A549 (cell line): ENCODE results near the gene CREG2. TPM values are rescaled to one million over a fixed set of nuclear protein-coding genes. Genes with fewer than 3 reads are reported as not detected.

Source experiments
- ATAC-seq, 2 experiments: fragments of 200-7000 bp in 1 of 2; fragments of >200 bp in 1 of 2; cut with Nextera tagmentation in 1 of 2; cut with Tn5 transposase in 1 of 2; 3 replicates each; pipeline versions ENCODE4 v1.8.0 to v1.9.1; 2018 to 2020; ENCODE audit warnings: mild to moderate bottlenecking in 1 of 2, moderate library complexity in 1 of 2
- CTCF ChIA-PET: fragments of 300-600 bp; sonication (Branson Sonifier 250); formaldehyde crosslinking; extraction: SDS; loops from one replicate; lab custom pipeline; 2021; ENCODE audit warnings: antibody characterized with exemption, inconsistent platforms; lab: Yijun Ruan, JAX
- POLR2A ChIA-PET: fragments of 350-600 bp; formaldehyde crosslinking; extraction: SDS; loops from one replicate; lab custom pipeline; 2021; ENCODE audit warnings: antibody characterized with exemption, inconsistent platforms; lab: Yijun Ruan, JAX
- DNase-seq, 2 experiments: peaks; one replicate each; pipeline versions ENCODE4 v3.0.0 to v3.0.0-alpha.2; 2011 to 2016; ENCODE audit warnings: low read depth in 1 of 2, low spot score in 1 of 2
- FAIRE-seq: peaks from 2 replicates; lab custom pipeline; 2011; peaks lifted over from hg19 to GRCh38; lab: Jason Lieb, UNC
- H3K27ac ChIP-seq, 2 experiments: fragments of >200 bp; sonication (Bioruptor Twin); formaldehyde crosslinking; 3 replicates each; pipeline ENCODE4 v1.5.1; 2016 to 2017
- H3K4me1 ChIP-seq: fragments of >200 bp; sonication (Bioruptor Twin); formaldehyde crosslinking; 3 replicates; pipeline ENCODE4 v1.6.1; 2016
- H3K4me2 ChIP-seq: fragments of >200 bp; sonication (Bioruptor Twin); formaldehyde crosslinking; 3 replicates; pipeline ENCODE4 v1.6.1; 2016
- H3K4me3 ChIP-seq: fragments of >200 bp; sonication (Bioruptor Twin); formaldehyde crosslinking; 3 replicates; pipeline ENCODE4 v1.5.1; 2016
- H3K9me3 ChIP-seq: fragments of >200 bp; sonication (Bioruptor Twin); formaldehyde crosslinking; 3 replicates; pipeline ENCODE4 v1.6.1; 2016
- CBX8 ChIP-seq: fragments of 200-600 bp; sonication (generic); IDR thresholded peaks from 2 replicates; pipeline ENCODE4 v1.6.1; 2016
- CHD2 ChIP-seq: fragments of 150-350 bp; IDR thresholded peaks from 2 replicates; pipeline ENCODE4 v1.6.1; 2014; ENCODE audit warnings: low read length; ENCODE audit not compliant: partially characterized antibody
- CHD4 ChIP-seq: fragments of 200-600 bp; sonication (generic); IDR thresholded peaks from 2 replicates; pipeline ENCODE4 v1.6.1; 2016; ENCODE audit warnings: antibody characterized with exemption, mild to moderate bottlenecking, borderline replicate concordance
- EHF ChIP-seq: fragments of 250-450 bp; sonication (Bioruptor Pico); IDR thresholded peaks from 2 replicates; pipeline ENCODE4 v1.5.0; 2020; ENCODE audit warnings: mild to moderate bottlenecking
- EHMT2 ChIP-seq: fragments of 200-600 bp; sonication (generic); IDR thresholded peaks from 2 replicates; pipeline ENCODE4 v1.6.1; 2016; ENCODE audit warnings: antibody characterized with exemption, low read depth, mild to moderate bottlenecking, moderate library complexity
- EP300 ChIP-seq, 2 experiments: fragments of >200 bp; sonication (Bioruptor Twin); formaldehyde crosslinking; IDR thresholded peaks; 2 replicates in 1 of 2; 3 replicates in 1 of 2; pipeline ENCODE4 v1.6.1; 2016 to 2017
- ESRRA ChIP-seq: fragments of 150-350 bp; IDR thresholded peaks from 2 replicates; pipeline ENCODE4 v1.6.1; 2014; ENCODE audit warnings: mild to moderate bottlenecking, low read length, borderline replicate concordance
- FOSB ChIP-seq: fragments of 250-450 bp; sonication (Bioruptor Pico); IDR thresholded peaks from 2 replicates; pipeline ENCODE4 v1.5.0; 2020; ENCODE audit warnings: mild to moderate bottlenecking, moderate library complexity
- GATA3 ChIP-seq: IDR thresholded peaks from 2 replicates; pipeline ENCODE4 v1.6.1; 2012; ENCODE audit warnings: borderline replicate concordance
- HDAC2 ChIP-seq: fragments of 200-600 bp; sonication (generic); IDR thresholded peaks from 2 replicates; pipeline ENCODE4 v1.6.1; 2016
- HEYL ChIP-seq: fragments of 250-450 bp; sonication (Bioruptor Pico); IDR thresholded peaks from 2 replicates; pipeline ENCODE4 v1.8.0; 2021; ENCODE audit warnings: mild to moderate bottlenecking, moderate library complexity
- HOXA7 ChIP-seq: fragments of 250-450 bp; sonication (Bioruptor Pico); IDR thresholded peaks from 2 replicates; pipeline ENCODE4 v1.5.0; 2020; ENCODE audit warnings: mild to moderate bottlenecking, moderate library complexity
- HOXB13 ChIP-seq: fragments of 250-450 bp; sonication (Bioruptor Pico); IDR thresholded peaks from 2 replicates; pipeline ENCODE4 v1.5.0; 2020; ENCODE audit warnings: low read depth, mild to moderate bottlenecking, moderate library complexity
- HOXB5 ChIP-seq: fragments of 250-450 bp; sonication (Bioruptor Pico); IDR thresholded peaks from 2 replicates; pipeline ENCODE4 v1.5.0; 2020; ENCODE audit warnings: mild to moderate bottlenecking, moderate library complexity
- JUNB ChIP-seq: fragments of >200 bp; sonication (Bioruptor Twin); formaldehyde crosslinking; IDR thresholded peaks from 2 replicates; pipeline ENCODE4 v1.6.1; 2016
- KDM5A ChIP-seq: fragments of 200-600 bp; sonication (generic); IDR thresholded peaks from 2 replicates; pipeline ENCODE4 v1.6.1; 2016; ENCODE audit warnings: antibody characterized with exemption, mild to moderate bottlenecking
- MAFK ChIP-seq: fragments of 450-650 bp; IDR thresholded peaks from 2 replicates; pipeline ENCODE4 v1.6.1; 2014; ENCODE audit not compliant: partially characterized antibody
- MAZ ChIP-seq: fragments of 150-350 bp; IDR thresholded peaks from 2 replicates; pipeline ENCODE4 v1.6.1; 2014; ENCODE audit warnings: antibody characterized with exemption, low read depth, low read length, borderline replicate concordance
- NPAS2 ChIP-seq: fragments of 250-450 bp; sonication (Bioruptor Pico); IDR thresholded peaks from 2 replicates; pipeline ENCODE4 v1.8.0; 2022; ENCODE audit warnings: mild to moderate bottlenecking, moderate library complexity, borderline replicate concordance
- NR3C1 ChIP-seq: fragments of >200 bp; sonication (Bioruptor Twin); formaldehyde crosslinking; IDR thresholded peaks from 3 replicates; pipeline ENCODE4 v1.6.1; 2017
- PHF8 ChIP-seq: fragments of 200-600 bp; sonication (generic); IDR thresholded peaks from 2 replicates; pipeline ENCODE4 v1.6.1; 2016; ENCODE audit warnings: low read depth, mild to moderate bottlenecking, antibody characterized with exemption, moderate library complexity, borderline replicate concordance
- RARB ChIP-seq: fragments of 250-450 bp; sonication (Bioruptor Pico); IDR thresholded peaks from 2 replicates; pipeline ENCODE4 v1.8.0; 2021; ENCODE audit warnings: mild to moderate bottlenecking, moderate library complexity
- RCOR1 ChIP-seq: fragments of 150-350 bp; IDR thresholded peaks from 2 replicates; pipeline ENCODE4 v1.6.1; 2014; ENCODE audit warnings: antibody characterized with exemption, low read length, low read depth
- SREBF2 ChIP-seq: fragments of 450-650 bp; IDR thresholded peaks from 2 replicates; pipeline ENCODE4 v1.6.1; 2014; ENCODE audit warnings: mild to moderate bottlenecking, moderate library complexity
- ZNF302 ChIP-seq: fragments of 250-450 bp; sonication (Bioruptor Pico); IDR thresholded peaks from 2 replicates; pipeline ENCODE4 v1.9.0; 2021; ENCODE audit warnings: inconsistent platforms, mild to moderate bottlenecking, moderate library complexity
- ZSCAN20 ChIP-seq: fragments of 250-450 bp; sonication (Bioruptor Pico); IDR thresholded peaks from 2 replicates; pipeline ENCODE4 v1.8.0; 2022; ENCODE audit warnings: mild to moderate bottlenecking, moderate library complexity
- WGBS: methylation state at CpG from one replicate; pipeline ENCODE4 v1.1.6; 2017; ENCODE audit errors: missing lambda C conversion rate; 5-methylcytosine and 5-hydroxymethylcytosine counted together
- polyA plus RNA-seq, 4 experiments: library from polyadenylated mRNA; depleted of rRNA in 3 of 4; stranded (reverse); fragments of >200 nt; fragmentation: RNase III in 1 of 4; extraction: RNeasy Plus Mini Kit Qiagen cat#74134 plus additional on column Dnase treatment in 1 of 4; gene quantifications; 2 replicates in 3 of 4; 3 replicates in 1 of 4; pipeline ENCODE4 v1.2.3, GENCODE V29; 2011 to 2017
- TF ChIP-seq, protein P1 (sequence below): fragments of 250-450 bp; sonication (Bioruptor Pico); IDR thresholded peaks from 2 replicates; pipeline ENCODE4 v1.5.0; 2020; ENCODE audit warnings: low read depth, mild to moderate bottlenecking, moderate library complexity
- TF ChIP-seq, protein P2 (sequence below): fragments of >200 bp; sonication (Bioruptor Twin); formaldehyde crosslinking; IDR thresholded peaks from 3 replicates; pipeline ENCODE4 v1.6.1; 2016

CREG2 gene
- polyA plus RNA-seq, 2 of the 4 experiments (the other 2 are of a cell fraction) = 1.5 to 1.6 TPM

DNA sequence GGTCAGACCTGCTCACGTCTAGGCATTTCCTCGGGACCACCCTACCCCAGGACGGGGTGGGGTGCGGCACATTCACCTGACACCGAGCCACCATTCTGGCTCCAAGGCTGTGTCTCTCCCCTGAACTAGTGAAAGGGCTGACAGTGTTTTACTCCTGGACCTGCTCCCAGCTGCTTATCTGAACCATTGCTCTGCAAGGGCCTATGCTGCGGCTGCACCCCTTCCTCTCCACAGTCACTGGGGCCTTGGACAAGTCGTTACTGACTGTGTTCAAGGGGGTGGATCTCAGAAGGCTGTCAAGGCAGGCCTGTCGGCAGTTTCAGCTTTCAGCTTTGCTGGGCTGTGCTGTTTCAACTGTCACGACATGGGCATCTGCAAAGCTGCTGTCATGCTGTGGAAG lies 11.7 kb downstream of the CREG2 start:
- ATAC-seq = no peak
- 65% methylated on average over 9 of the region's 9 CpGs for WGBS
- H3K9me3 ChIP-seq = no peaks in the 10 kb centered on the region
- H3K4me3 ChIP-seq = no peak overlapping the region
- no peak for DNase-seq
- CTCF ChIA-PET = interaction anchor here (1.0 to 2.4 kb wide), 3 partner anchors 11 to 33 kb away, joined by 3 to 16 read pairs (median 6); partner anchors contain the start of gene CREG2
- no peak overlapping the region for H3K4me2 ChIP-seq
- TF ChIP-seq GATA3 = no peak
- H3K4me1 ChIP-seq = no peaks in the 10 kb centered on the region
- H3K27ac ChIP-seq = no peak overlapping the region
- POLR2A ChIA-PET = no interaction called here
- FAIRE-seq = no peak

DNA sequence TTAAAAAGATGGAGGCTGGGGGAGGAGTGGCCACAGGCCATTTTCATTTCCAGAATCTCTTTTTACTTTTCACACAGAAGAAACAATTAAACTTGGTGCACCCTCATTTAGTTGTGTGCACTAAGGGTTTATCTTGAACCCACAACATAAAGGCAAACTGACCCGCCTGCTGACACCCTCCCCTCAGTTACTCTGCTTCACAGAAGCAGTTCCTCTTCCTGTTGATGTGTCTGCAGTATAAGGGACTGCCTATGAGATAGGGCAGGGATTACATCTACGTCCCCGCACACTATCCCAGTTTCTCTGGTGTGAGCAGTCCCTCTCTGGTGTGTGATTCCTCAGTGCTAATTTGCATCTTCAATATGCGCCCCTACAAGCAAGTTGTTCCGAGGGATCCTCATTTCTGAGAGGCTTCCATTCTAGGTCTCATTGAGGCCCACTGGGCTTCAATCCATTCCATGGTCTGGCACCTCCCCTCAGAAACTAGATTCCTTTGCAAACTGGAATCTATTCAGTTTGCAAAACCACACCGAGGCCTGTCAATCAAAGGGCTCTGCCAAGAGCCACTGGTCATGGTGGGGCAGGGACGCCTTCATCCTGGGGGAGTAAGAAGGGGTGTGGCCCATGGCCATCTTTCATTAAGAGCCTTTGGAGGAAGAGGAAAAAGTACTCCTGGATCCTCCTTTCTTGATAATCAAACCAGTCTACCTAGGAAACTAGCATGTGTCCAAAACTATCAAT lies 12.3 kb downstream of the CREG2 start:
- Histone ChIP-seq H3K4me3 (no peak overlapping the region), H3K9me3 (no peaks in the 10 kb centered on the region), H3K4me1 (no peaks in the 10 kb centered on the region), H3K27ac (no peak overlapping the region), H3K4me2 (no peak overlapping the region)
- WGBS = 86% methylated on average over 7 of the region's 7 CpGs
- CTCF ChIA-PET = interaction anchor here (1.0 to 2.4 kb wide), 4 partner anchors 12 to 33 kb away, joined by 3 to 16 read pairs (median 9); partner anchors contain the start of gene CREG2
- ATAC-seq = no peak
- POLR2A ChIA-PET = no interaction called here
- TF ChIP-seq MAFK (no peak), PHF8 (no peak), HOXB13 (CRISPR knock-in tag) (no peak), SREBF2 (no peak), RCOR1 (no peak), HEYL (CRISPR knock-in tag) (no peak), MAZ (no peak), JUNB (no peak), CHD4 (no peak), HOXA7 (CRISPR knock-in tag) (no peak), ESRRA (no peak), FOSB (no peak), ZSCAN20 (CRISPR knock-in tag) (no peak), EHMT2 (no peak), RARB (CRISPR knock-in tag) (no peak)
- TF ChIP-seq, protein P1, sequence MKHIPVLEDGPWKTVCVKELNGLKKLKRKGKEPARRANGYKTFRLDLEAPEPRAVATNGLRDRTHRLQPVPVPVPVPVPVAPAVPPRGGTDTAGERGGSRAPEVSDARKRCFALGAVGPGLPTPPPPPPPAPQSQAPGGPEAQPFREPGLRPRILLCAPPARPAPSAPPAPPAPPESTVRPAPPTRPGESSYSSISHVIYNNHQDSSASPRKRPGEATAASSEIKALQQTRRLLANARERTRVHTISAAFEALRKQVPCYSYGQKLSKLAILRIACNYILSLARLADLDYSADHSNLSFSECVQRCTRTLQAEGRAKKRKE (CRISPR knock-in tag) = no peak
- DNase-seq = no peak
- no peak for FAIRE-seq

DNA sequence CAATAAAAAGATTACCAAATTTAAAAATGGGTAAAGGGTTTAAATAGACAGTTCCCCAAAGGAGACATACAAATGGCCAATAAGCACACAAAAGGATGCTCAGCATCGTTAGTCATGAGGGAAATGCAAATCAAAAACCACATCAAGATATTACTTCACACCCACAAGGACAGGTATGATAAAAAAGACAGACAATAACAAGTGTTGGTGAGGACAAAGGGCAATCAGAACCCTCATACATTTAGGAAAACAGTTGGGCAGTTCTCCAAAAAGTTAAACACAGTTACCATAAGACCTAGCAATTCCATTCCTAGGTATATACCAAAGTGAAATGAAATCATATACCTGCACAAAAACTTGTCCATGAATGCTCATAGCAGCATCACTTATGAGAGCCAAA lies 14.5 kb downstream of the CREG2 start:
- DNase-seq (no peak), FAIRE-seq (no peak), ATAC-seq (no peak)
- CTCF ChIA-PET = interaction anchor here (0.9 to 1.9 kb wide), 3 partner anchors 8 to 30 kb away, joined by 3 to 12 read pairs (median 6); partner anchors contain the start of gene CREG2
- no peaks in the 10 kb centered on the region for H3K4me1 ChIP-seq
- WGBS = 5% methylated on average over 1 of the region's 1 CpG
- H3K4me2 ChIP-seq = no peak overlapping the region
- no peak overlapping the region for H3K4me3 ChIP-seq
- no peak overlapping the region for H3K27ac ChIP-seq
- POLR2A ChIA-PET = no interaction called here
- TF ChIP-seq KDM5A (no peak), EP300 (IDR thresholded peaks at IDR 0.05) (no peak), NPAS2 (no peak), HEYL (CRISPR knock-in tag) (no peak), HOXB5 (CRISPR knock-in tag) (no peak), HDAC2 (no peak), HOXB13 (CRISPR knock-in tag) (no peak), CBX8 (no peak), ZNF302 (CRISPR knock-in tag) (no peak), EHF (CRISPR knock-in tag) (no peak), CHD2 (no peak), JUNB (no peak), RARB (CRISPR knock-in tag) (no peak), SREBF2 (no peak), NR3C1 (no peak)
- TF ChIP-seq, protein P2, sequence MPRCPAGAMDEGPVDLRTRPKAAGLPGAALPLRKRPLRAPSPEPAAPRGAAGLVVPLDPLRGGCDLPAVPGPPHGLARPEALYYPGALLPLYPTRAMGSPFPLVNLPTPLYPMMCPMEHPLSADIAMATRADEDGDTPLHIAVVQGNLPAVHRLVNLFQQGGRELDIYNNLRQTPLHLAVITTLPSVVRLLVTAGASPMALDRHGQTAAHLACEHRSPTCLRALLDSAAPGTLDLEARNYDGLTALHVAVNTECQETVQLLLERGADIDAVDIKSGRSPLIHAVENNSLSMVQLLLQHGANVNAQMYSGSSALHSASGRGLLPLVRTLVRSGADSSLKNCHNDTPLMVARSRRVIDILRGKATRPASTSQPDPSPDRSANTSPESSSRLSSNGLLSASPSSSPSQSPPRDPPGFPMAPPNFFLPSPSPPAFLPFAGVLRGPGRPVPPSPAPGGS = no peak
- no peaks in the 10 kb centered on the region for H3K9me3 ChIP-seq
